ENCODE data around the gene PROCR.
"Not testable (repeated sequence)": the region's sequence is repeated elsewhere in the genome, so short reads cannot be mapped to it uniquely, and the experiment has no call there.

The PROCR gene

GRCh38 chr20:35165221-35166185, 6.4 kb upstream of the PROCR start:
- DNase-seq (ENCODE audit: low read depth, low spot score), result no peak

DNA sequence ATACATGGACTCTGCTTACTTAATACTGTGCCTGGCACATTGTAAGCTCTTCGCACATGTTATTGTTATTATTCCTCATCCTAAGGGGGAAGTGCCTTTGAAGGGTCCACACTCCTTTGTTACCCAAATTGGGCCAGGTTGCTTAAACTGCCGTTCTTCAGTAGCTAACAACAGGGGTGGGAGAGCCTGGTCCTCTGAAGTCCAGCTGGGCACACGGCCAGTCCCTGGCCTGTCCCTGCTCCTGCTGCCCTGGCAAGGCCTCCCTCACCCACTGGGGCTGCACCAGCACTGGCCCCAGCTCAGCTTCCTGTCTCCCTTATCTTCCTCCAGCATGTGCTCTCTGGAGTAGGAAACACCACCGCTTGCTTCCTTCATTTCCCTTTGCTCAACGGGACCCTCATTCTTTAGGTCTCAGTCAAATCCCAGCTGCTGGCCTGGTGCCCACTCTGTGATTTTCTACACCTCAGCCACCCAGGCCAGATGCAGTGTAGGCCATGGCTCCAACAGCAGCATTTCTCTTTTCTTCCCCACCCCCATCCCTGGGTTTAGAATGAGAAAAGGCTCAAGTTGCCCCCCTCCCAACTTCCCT, 5.5 kb upstream of the PROCR start:
- DNase-seq (ENCODE audit: low read depth, low spot score), result no peak

- DNase-seq (ENCODE audit: low read depth, low spot score), result no peak
Measured at GRCh38 chr20:35167787-35168186, 4.1 kb upstream of the PROCR start.

GRCh38 chr20:35168701-35169409, 3.0 kb upstream of the PROCR start:
- not testable (repeated sequence) for DNase-seq (ENCODE audit: low read depth, low spot score)

- no peak for DNase-seq (ENCODE audit: low read depth, low spot score)
Measured at GRCh38 chr20:35171438-35171752, 477 bp upstream of the PROCR start.

- no peak for DNase-seq (ENCODE audit: low read depth, low spot score)
Measured at GRCh38 chr20:35172434-35172806, 548 bp downstream of the PROCR start.

- no peak for DNase-seq (ENCODE audit: low read depth, low spot score)
Measured at GRCh38 chr20:35173576-35174192, 1.8 kb downstream of the PROCR start.

DNA sequence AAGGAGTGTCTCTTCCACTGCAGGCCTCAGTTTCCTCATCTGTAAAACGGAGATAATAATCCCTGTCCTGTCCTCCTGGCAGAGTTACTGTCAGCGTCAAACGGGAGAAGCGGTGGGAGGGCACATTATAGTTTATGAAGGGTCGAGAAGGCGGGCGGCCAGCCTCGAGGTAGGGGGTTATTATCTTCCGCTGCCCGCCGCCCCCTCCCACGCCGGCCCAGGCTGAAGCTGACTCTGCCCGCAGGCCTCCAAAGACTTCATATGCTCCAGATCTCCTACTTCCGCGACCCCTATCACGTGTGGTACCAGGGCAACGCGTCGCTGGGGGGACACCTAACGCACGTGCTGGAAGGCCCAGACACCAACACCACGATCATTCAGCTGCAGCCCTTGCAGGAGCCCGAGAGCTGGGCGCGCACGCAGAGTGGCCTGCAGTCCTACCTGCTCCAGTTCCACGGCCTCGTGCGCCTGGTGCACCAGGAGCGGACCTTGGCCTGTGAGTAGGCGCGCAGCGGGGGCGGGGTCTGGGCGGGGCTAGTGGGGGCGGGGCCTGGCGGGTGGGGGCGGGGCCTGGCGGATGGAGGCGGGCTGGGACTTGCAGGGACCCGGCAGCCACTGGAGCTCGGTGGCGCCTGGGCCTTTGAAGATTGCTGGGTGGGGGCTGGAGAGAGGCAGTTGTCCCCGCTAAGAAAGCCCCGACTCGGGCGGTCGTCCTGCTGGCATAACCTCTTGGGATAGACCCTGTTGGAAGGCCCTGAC, 2.8 kb downstream of the PROCR start:
- no peak for DNase-seq (ENCODE audit: low read depth, low spot score)

GRCh38 chr20:35176132-35176531, 4.3 kb downstream of the PROCR start:
- DNase-seq (ENCODE audit: low read depth, low spot score), result no peak

GRCh38 chr20:35179292-35180212, 7.7 kb downstream of the PROCR start:
- DNase-seq (ENCODE audit: low read depth, low spot score), result no peak

- DNase-seq (ENCODE audit: low read depth, low spot score), result no peak
Measured at GRCh38 chr20:35180266-35180665, 8.4 kb downstream of the PROCR start.

- no peak for DNase-seq (ENCODE audit: low read depth, low spot score)
Measured at GRCh38 chr20:35181731-35182130, 9.9 kb downstream of the PROCR start.

DNA sequence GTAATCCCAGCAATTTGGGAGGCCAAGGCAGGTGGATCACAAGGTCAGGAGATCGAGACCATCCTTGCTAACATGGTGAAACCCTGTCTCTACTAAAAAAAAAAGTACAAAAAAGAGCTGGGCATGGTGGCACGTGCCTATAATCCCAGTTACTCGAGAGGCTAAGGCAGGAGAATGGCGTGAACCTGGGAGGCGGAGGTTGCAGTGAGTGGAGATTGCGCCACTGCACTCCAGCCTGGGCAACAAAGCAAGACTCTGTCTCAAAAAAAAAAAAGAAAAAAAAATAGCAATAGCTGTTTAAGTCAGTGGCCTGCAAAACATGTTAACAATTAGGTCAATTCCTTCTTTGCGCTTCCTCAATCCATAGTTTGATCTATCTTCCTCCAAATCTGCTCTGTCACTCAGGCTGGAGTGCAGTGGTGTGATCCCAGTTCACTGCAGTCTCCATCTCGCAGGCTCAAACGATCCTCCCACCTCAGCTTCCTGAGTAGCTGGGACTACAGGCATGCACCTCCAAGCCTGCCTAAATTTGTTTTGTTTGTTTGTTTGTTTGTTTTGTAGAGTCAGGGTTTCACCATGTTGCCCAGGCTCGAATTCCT, 14.9 kb downstream of the PROCR start:
- DNase-seq (ENCODE audit: low read depth, low spot score), result not testable (repeated sequence)

DNA sequence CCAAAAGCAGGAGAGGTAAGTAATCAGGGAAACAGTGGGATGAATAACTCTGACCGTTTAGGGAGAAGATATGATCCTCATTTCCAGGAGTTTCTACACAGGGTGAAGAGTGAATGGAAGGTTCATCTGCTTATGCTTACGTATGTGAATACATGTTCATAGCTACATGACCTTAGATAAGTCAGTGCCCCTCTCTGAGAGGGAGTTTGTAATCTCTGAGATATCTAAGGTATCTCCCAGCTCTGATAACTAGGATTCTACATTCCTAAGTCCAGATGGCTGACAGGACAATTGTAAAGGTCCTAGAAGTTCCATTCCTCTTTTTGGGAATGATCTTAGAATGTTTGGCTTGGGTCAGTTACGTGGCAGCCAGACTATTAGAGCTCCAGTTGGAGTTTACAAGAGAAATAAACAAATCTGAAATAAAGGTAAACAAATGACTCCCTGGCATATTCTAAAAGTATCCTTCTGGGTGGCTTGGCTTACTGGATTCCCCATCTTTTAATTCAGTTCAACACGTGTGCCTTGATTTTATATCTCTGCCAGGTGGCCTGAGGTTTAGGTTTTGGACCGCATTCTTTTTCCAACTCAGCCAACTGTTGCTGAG, 15.8 kb downstream of the PROCR start:
- DNase-seq (ENCODE audit: low read depth, low spot score), result no peak

DNA sequence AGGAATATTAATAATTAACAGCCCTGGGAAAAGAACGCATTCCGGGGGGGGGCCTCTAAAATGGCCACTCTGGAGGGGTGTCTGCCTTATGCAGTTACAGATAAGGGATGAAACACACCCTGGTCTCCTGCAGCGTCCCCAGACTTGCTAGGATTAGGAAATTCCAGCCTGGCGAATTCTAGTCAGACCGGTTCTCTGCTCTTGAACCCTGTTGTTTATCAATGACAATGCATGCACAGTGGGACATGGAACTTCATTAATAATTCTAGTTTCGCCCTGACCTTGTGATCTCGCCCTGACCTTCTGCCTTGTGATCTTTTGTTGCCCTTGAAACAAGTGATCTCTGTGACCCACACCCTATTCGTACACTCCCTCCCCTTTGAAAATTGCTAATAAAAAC, 17.4 kb downstream of the PROCR start:
- DNase-seq (ENCODE audit: low read depth, low spot score), result not testable (repeated sequence)

- no peak for DNase-seq (ENCODE audit: low read depth, low spot score)
Measured at GRCh38 chr20:35190556-35190955, 18.7 kb downstream of the PROCR start.

DNA sequence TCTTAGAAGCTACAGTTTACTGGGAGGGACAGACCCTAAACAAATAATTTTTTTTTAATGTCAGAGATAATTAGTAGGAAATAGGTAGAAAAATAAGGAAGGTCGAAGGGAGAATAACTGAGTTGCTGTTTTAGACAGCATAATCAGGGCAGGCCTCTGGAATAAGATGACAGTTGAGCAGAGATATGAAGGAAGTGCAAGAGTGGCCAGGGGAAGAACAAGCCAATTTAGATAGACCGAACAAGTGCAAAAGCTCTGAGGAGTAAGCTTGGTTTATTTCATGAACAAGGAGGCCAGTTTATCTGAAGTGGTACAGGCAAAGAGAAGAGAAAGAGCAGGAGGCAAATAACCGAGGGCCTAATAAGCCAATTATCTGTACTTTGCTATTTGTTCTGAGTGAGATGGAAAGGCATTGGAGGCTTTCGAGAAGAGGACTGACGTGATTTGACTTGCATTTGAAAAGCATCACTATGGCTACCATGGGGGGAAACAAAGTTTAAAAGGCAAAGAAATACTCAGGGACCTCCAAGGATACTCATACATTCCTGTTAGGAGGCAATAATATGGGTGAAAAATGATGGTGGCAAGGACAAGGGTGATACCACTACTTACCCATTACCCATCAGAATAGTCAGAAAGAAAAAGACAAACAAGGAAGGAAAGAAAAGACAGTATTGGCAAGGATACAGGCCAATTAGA, 19.7 kb downstream of the PROCR start:
- no peak for DNase-seq (ENCODE audit: low read depth, low spot score)

DNA sequence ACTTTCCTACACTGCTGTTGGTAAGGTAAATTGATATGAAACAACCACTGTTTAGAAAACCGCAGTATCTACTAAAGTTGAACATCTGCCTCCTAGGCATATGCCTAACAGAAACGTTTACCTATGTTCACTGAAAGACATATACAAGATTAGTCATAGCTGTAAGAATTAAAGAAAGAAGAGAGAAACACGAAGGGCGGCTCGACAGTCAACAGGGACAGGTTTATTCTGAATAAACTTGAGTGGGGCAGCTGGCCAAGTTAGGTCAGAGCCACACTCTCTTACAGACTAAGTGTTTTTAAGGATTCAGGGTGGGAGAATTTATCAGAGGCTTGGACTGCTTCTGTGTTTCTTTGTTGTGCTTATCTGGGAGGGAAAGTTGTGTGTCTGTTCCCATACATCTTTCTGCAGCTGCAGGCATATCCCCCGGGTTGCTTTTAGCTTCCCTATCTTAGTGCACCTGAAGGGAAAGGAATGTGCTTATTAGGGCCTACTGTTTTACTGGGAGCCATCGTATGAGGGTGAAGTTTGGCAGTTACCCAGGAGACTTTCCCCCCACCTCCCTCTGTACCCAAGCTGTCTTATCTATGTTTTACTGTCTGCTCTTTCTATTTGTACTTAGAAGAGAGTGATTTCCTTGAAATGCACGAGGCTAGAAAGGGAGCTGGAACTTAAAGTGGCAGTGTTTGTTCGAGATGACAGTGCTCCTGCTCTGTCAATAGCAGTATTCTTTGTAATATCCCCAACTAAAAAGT, 20.4 kb downstream of the PROCR start:
- DNase-seq (ENCODE audit: low read depth, low spot score), result no peak
